Suprapubic skin (tissue), 3 donors: ENCODE results near the gene NRAS.

ENCODE experiments used
- EP300 ChIP-seq: sonication (generic); formaldehyde crosslinking; IDR thresholded peaks from one replicate; pipeline ENCODE4 v1.6.1; 2017; ENCODE audit warnings: antibody characterized with exemption
- TF ChIP-seq, protein P1 (sequence below), 2 donors: fragments of 200-600 bp in 1 of 2; fragments of 450-650 bp in 1 of 2; sonication (generic) in 1 of 2; IDR thresholded peaks; one replicate each; pipeline ENCODE4 v1.5.1; 2016 to 2019; ENCODE audit warnings: antibody characterized with exemption in 2 of 2, mild to moderate bottlenecking in 1 of 2, moderate library complexity in 1 of 2

DNA sequence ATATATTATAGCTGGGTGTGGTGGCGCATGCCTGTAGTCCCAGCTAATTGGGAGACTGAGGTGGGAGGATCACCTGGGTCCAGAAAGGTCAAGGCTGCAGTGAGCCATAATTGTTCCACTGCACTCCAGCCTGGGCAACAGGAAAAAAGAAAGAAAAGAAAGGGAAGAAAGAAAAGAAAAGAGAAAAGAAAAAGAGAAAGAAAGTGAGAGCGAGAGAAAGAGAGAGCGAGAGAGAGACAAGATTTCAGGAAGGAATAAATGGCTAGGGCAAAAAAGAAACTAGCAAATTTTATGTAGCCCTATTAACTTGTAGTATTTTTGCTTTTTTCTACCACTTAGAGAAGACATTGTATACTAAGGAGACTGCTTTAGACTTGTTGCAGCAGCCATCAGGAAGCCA lies 6.2 kb downstream of the NRAS start:
- TF ChIP-seq, protein P1, sequence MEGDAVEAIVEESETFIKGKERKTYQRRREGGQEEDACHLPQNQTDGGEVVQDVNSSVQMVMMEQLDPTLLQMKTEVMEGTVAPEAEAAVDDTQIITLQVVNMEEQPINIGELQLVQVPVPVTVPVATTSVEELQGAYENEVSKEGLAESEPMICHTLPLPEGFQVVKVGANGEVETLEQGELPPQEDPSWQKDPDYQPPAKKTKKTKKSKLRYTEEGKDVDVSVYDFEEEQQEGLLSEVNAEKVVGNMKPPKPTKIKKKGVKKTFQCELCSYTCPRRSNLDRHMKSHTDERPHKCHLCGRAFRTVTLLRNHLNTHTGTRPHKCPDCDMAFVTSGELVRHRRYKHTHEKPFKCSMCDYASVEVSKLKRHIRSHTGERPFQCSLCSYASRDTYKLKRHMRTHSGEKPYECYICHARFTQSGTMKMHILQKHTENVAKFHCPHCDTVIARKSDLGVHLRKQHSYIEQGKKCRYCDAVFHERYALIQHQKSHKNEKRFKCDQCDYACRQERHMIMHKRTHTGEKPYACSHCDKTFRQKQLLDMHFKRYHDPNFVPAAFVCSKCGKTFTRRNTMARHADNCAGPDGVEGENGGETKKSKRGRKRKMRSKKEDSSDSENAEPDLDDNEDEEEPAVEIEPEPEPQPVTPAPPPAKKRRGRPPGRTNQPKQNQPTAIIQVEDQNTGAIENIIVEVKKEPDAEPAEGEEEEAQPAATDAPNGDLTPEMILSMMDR (IDR thresholded peaks at IDR 0.05) = no peak
- no peak for TF ChIP-seq EP300
